ENCODE results near the gene RASGRP3.
A peak's percentile ranks its signal among the peaks of the same experiment; 100 is the strongest.

The RASGRP3 gene

DNA sequence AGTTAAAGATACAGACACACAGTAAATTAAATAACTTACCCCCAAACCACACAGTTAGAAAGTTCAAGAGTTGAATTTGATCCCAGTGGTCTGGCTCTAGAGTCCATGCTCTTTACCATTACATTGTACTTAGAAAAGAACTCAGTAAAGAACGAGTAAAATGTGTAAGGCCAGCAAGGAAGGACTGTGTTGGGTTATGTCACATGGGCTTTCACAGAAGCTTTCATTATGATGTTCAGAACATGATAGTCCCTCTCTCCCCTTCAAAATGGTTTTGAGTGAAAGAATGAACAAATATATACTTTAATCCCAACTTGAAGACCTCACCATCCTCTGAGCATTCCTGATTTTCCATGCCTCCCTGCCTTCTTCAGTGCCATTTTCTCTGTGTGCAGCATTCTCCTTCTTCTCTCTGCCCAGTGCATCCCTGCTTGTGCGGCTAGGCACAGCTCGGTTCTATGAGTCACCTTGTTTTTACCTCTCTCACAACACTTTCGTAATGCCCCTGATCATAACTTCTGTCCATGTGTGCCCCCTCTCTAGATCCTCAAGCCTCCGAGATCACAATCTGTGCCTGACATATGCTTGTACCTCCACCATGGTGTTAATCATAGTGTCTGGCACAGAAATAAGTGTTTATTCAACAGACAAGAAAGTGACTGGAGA lies 22.0 kb downstream of the RASGRP3 start:
- Histone ChIP-seq H3K79me2 (ENCODE audit: low read length) (peaks cover 78% of the 10 kb centered on the region), H3K4me3 (ENCODE audit: low read length) (peak overlapping the region; percentile 32; the same call in 1 of the 2 replicates), H4K20me1 (ENCODE audit: insufficient read depth, low read length) (no peaks in the 10 kb centered on the region), H3K9me3 (replicated peaks; ENCODE audit: insufficient read depth, low read length) (no peaks in the 10 kb centered on the region), H2AFZ (ENCODE audit: low read length) (no peak overlapping the region), H3K4me2 (ENCODE audit: low read depth, low read length) (peak overlapping the region; percentile 50), H3K27me3 (replicated peaks; ENCODE audit: insufficient read depth, low read length) (no peaks in the 10 kb centered on the region), H3K9ac (ENCODE audit: low read length) (peak overlapping the region; percentile 58; the same call in 1 of the 2 replicates), H3K36me3 (replicated peaks; ENCODE audit: insufficient read depth, low read length) (no peaks in the 10 kb centered on the region), H3K4me1 (ENCODE audit: low read length) (peaks cover 49% of the 10 kb centered on the region), H3F3A (ENCODE audit: insufficient read depth, low read length) (peaks cover 46% of the 10 kb centered on the region), H3K27ac (ENCODE audit: low read length) (peak overlapping the region; percentile 96; the same call in 1 of the 2 replicates), H3K9me2 (replicated peaks; ENCODE audit: insufficient read depth, low read length) (no peaks in the 10 kb centered on the region)
- TF ChIP-seq EZH2phosphoT487 (IDR thresholded peaks at IDR 0.05; ENCODE audit: low read length) = no peak
- TF ChIP-seq, protein P1, sequence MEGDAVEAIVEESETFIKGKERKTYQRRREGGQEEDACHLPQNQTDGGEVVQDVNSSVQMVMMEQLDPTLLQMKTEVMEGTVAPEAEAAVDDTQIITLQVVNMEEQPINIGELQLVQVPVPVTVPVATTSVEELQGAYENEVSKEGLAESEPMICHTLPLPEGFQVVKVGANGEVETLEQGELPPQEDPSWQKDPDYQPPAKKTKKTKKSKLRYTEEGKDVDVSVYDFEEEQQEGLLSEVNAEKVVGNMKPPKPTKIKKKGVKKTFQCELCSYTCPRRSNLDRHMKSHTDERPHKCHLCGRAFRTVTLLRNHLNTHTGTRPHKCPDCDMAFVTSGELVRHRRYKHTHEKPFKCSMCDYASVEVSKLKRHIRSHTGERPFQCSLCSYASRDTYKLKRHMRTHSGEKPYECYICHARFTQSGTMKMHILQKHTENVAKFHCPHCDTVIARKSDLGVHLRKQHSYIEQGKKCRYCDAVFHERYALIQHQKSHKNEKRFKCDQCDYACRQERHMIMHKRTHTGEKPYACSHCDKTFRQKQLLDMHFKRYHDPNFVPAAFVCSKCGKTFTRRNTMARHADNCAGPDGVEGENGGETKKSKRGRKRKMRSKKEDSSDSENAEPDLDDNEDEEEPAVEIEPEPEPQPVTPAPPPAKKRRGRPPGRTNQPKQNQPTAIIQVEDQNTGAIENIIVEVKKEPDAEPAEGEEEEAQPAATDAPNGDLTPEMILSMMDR (IDR thresholded peaks at IDR 0.05; ENCODE audit: low read length) = no peak
- TF ChIP-seq EZH2 (optimal IDR thresholded peaks at IDR 0.05; ENCODE audit: low read depth, low read length) = no peak
- DNase-seq = no peak

DNA sequence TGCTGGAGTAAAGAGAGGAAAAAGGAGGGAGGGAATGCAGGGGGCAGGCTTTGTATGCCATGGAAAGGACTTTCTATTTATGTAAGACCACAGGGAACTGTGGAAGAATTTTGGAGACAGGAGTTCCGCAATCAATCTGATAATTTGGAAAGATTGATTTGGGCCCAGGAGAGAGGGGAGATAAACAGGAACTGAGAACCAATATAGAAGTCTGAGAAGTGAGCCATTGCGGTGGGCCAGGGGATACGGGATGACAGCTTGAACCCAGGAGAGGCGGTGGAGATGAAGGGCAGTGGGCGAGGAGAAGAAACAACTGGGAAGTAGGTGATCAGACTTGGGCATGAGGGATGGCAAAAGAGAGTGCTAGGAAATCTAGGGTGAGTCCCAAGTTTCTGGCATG lies 23.7 kb downstream of the RASGRP3 start:
- no peak for DNase-seq
- no peak overlapping the region for H3K27ac ChIP-seq (ENCODE audit: low read length)
- no peak overlapping the region for H2AFZ ChIP-seq (ENCODE audit: low read length)
- no peak overlapping the region for H3K4me3 ChIP-seq (ENCODE audit: low read length)
- no peaks in the 10 kb centered on the region for H3K36me3 ChIP-seq (replicated peaks; ENCODE audit: insufficient read depth, low read length)
- peaks cover 90% of the 10 kb centered on the region for H3K79me2 ChIP-seq (ENCODE audit: low read length)
- peaks cover 28% of the 10 kb centered on the region for H3F3A ChIP-seq (ENCODE audit: insufficient read depth, low read length)
- H3K4me2 ChIP-seq (ENCODE audit: low read depth, low read length) = no peak overlapping the region
- TF ChIP-seq EZH2phosphoT487 (IDR thresholded peaks at IDR 0.05; ENCODE audit: low read length) (no peak), EZH2 (optimal IDR thresholded peaks at IDR 0.05; ENCODE audit: low read depth, low read length) (no peak)
- TF ChIP-seq, protein P1 (IDR thresholded peaks at IDR 0.05; ENCODE audit: low read length) = no peak
- no peaks in the 10 kb centered on the region for H4K20me1 ChIP-seq (ENCODE audit: insufficient read depth, low read length)
- H3K27me3 ChIP-seq (replicated peaks; ENCODE audit: insufficient read depth, low read length) = no peaks in the 10 kb centered on the region
- no peaks in the 10 kb centered on the region for H3K9me2 ChIP-seq (replicated peaks; ENCODE audit: insufficient read depth, low read length)
- peaks cover 34% of the 10 kb centered on the region for H3K4me1 ChIP-seq (ENCODE audit: low read length)
- no peaks in the 10 kb centered on the region for H3K9me3 ChIP-seq (replicated peaks; ENCODE audit: insufficient read depth, low read length)
- H3K9ac ChIP-seq (ENCODE audit: low read length) = no peak overlapping the region

DNA sequence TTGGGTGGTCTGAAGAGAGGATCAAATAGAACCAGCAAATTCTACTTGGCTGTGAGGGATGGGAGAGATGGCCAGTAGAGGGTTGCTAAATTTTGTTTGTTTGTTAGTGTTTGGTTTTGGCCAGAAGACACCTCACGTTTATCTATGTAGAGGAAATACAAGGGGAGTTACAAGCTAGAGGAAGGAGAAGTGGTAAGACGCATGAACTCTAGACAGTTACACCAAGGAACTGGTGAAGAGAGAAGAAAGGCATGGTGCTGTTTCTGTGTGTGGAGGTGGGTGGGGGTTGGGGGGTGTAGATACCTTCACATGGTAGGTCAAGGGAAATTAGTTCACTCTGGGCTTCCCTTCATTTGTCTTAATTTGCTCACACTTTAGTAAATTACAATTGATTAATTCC lies 25.6 kb downstream of the RASGRP3 start:
- DNase-seq = no peak
- Histone ChIP-seq H3K27ac (ENCODE audit: low read length) (no peak overlapping the region), H3K4me2 (ENCODE audit: low read depth, low read length) (no peak overlapping the region), H3K27me3 (replicated peaks; ENCODE audit: insufficient read depth, low read length) (no peaks in the 10 kb centered on the region), H3K4me1 (ENCODE audit: low read length) (peaks cover 18% of the 10 kb centered on the region), H3K9me3 (replicated peaks; ENCODE audit: insufficient read depth, low read length) (no peaks in the 10 kb centered on the region), H3F3A (ENCODE audit: insufficient read depth, low read length) (peaks cover 11% of the 10 kb centered on the region), H3K4me3 (ENCODE audit: low read length) (no peak overlapping the region), H3K36me3 (replicated peaks; ENCODE audit: insufficient read depth, low read length) (no peaks in the 10 kb centered on the region), H3K9ac (ENCODE audit: low read length) (no peak overlapping the region), H3K79me2 (ENCODE audit: low read length) (peaks cover 93% of the 10 kb centered on the region), H2AFZ (ENCODE audit: low read length) (no peak overlapping the region), H3K9me2 (replicated peaks; ENCODE audit: insufficient read depth, low read length) (no peaks in the 10 kb centered on the region), H4K20me1 (ENCODE audit: insufficient read depth, low read length) (no peaks in the 10 kb centered on the region)
- TF ChIP-seq EZH2 (optimal IDR thresholded peaks at IDR 0.05; ENCODE audit: low read depth, low read length) = no peak

DNA sequence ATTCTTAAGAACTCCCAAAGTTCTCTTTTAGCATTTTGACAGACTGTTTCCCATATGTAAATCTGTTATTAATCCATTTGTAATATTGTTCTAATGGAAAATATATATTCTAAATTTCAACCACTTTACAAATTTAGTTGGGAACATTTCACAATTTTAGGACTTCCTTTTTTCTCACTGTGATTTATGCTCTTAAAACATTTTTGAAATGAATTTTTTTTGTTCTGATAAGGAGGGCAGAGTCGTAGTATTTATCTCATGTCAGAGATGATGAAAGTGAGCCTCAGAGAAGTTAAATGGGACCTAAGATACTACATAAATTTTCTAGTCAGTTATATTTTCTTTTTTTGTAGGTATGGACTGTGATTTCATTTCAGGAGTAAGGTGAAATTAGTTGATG lies 26.6 kb downstream of the RASGRP3 start:
- no peak overlapping the region for H3K27ac ChIP-seq (ENCODE audit: low read length)
- no peaks in the 10 kb centered on the region for H3K9me3 ChIP-seq (replicated peaks; ENCODE audit: insufficient read depth, low read length)
- no peak overlapping the region for H2AFZ ChIP-seq (ENCODE audit: low read length)
- TF ChIP-seq, protein P1 (IDR thresholded peaks at IDR 0.05; ENCODE audit: low read length) = no peak
- TF ChIP-seq EZH2phosphoT487 (IDR thresholded peaks at IDR 0.05; ENCODE audit: low read length) (no peak), EZH2 (optimal IDR thresholded peaks at IDR 0.05; ENCODE audit: low read depth, low read length) (no peak)
- peaks cover 3% of the 10 kb centered on the region; the same call in 1 of the 2 replicates for H3F3A ChIP-seq (ENCODE audit: insufficient read depth, low read length)
- peaks cover 15% of the 10 kb centered on the region for H3K4me1 ChIP-seq (ENCODE audit: low read length)
- no peaks in the 10 kb centered on the region for H3K36me3 ChIP-seq (replicated peaks; ENCODE audit: insufficient read depth, low read length)
- H4K20me1 ChIP-seq (ENCODE audit: insufficient read depth, low read length) = no peaks in the 10 kb centered on the region
- no peak overlapping the region for H3K4me3 ChIP-seq (ENCODE audit: low read length)
- H3K9me2 ChIP-seq (replicated peaks; ENCODE audit: insufficient read depth, low read length) = no peaks in the 10 kb centered on the region
- DNase-seq = no peak
- H3K4me2 ChIP-seq (ENCODE audit: low read depth, low read length) = no peak overlapping the region
- no peaks in the 10 kb centered on the region for H3K27me3 ChIP-seq (replicated peaks; ENCODE audit: insufficient read depth, low read length)
- H3K9ac ChIP-seq (ENCODE audit: low read length) = no peak overlapping the region
- peaks cover 98% of the 10 kb centered on the region for H3K79me2 ChIP-seq (ENCODE audit: low read length)
